Measurements from ENCODE around the gene RBP3.

- TF ChIP-seq CTCF (IDR thresholded peaks at IDR 0.05) (no peak), POLR2A (IDR thresholded peaks at IDR 0.05) (no peak)
These were observed 52.1 kb downstream of the RBP3 start for GRCh38 chr10:47400251-47400650.

Data from sigmoid colon (tissue), 3 donors.